OCI-LY7 (cell line): ENCODE results near the gene SPRED2. TPM values are rescaled to one million over a fixed set of nuclear protein-coding genes. Genes with fewer than 3 reads are reported as not detected.

Source experiments
- BruUV-seq: library from RNA; stranded (reverse); fragments of 400-500 nt; replicated peaks from 2 replicates; lab custom pipeline; 2021; lab: Mats Ljungman, UMichigan
- CTCF ChIA-PET: fragments of 300-600 bp; sonication (Branson Sonifier 250); formaldehyde crosslinking; loops from one replicate; lab custom pipeline; 2022; ENCODE audit warnings: antibody characterized with exemption; ENCODE audit not compliant: unreplicated experiment; lab: Charles Lee
- POLR2A ChIA-PET: fragments of 300-600 bp; sonication (Branson Sonifier 250); formaldehyde crosslinking; loops from one replicate; lab custom pipeline; 2022; ENCODE audit warnings: antibody characterized with exemption; lab: Charles Lee
- DNase-seq: peaks from one replicate; pipeline ENCODE4 v3.0.0-alpha.2; 2015; ENCODE audit warnings: low spot score
- H2AFZ ChIP-seq: fragments of 200-600 bp; sonication (generic), shearing (Covaris generic); 2 replicates; pipeline ENCODE4 v1.6.1; 2014; ENCODE audit warnings: mild to moderate bottlenecking, antibody characterized with exemption, low read length, moderate library complexity
- H3K27ac ChIP-seq: fragments of 200-600 bp; sonication (generic); 2 replicates; pipeline ENCODE4 v1.5.1; 2014; ENCODE audit warnings: mixed run types, low read depth, mild to moderate bottlenecking, moderate library complexity, low read length, inconsistent platforms; ENCODE audit not compliant: poor library complexity, severe bottlenecking
- H3K36me3 ChIP-seq: fragments of 200-600 bp; sonication (generic); 2 replicates; pipeline ENCODE4 v1.6.1; 2014; ENCODE audit warnings: mild to moderate bottlenecking, antibody characterized with exemption, low read length, moderate library complexity, mixed read lengths; ENCODE audit not compliant: insufficient read depth
- H3K4me1 ChIP-seq: fragments of 200-600 bp; sonication (generic); 2 replicates; pipeline ENCODE4 v1.5.1; 2014; ENCODE audit warnings: mild to moderate bottlenecking, low read length; ENCODE audit not compliant: insufficient read depth, poor library complexity, severe bottlenecking
- H3K4me2 ChIP-seq: fragments of 200-600 bp; sonication (generic); 2 replicates; pipeline ENCODE4 v1.6.1; 2014; ENCODE audit warnings: mild to moderate bottlenecking, low read length
- H3K4me3 ChIP-seq: fragments of 200-600 bp; sonication (generic); 2 replicates; pipeline ENCODE4 v1.5.1; 2014; ENCODE audit warnings: mild to moderate bottlenecking, low read depth, low read length; ENCODE audit not compliant: poor library complexity, severe bottlenecking
- H3K79me2 ChIP-seq: fragments of 200-600 bp; sonication (generic); 2 replicates; pipeline ENCODE4 v1.6.1; 2016; ENCODE audit warnings: low read depth, mild to moderate bottlenecking, low read length, moderate library complexity, mixed read lengths; ENCODE audit not compliant: insufficient read depth
- H3K9me2 ChIP-seq: fragments of 200-600 bp; sonication (generic); 2 replicates; pipeline ENCODE4 v1.6.1; 2016; ENCODE audit warnings: mild to moderate bottlenecking, low read length, mixed read lengths; ENCODE audit not compliant: insufficient read depth
- H3K9me3 ChIP-seq: fragments of 200-600 bp; sonication (generic); 2 replicates; pipeline ENCODE4 v1.6.1; 2014; ENCODE audit warnings: mild to moderate bottlenecking, mixed run types, low read length, mixed read lengths
- H4K20me1 ChIP-seq: fragments of 200-600 bp; sonication (generic); 2 replicates; pipeline ENCODE4 v1.6.1; 2014; ENCODE audit warnings: mild to moderate bottlenecking, antibody characterized with exemption, low read length, moderate library complexity, mixed read lengths; ENCODE audit not compliant: insufficient read depth
- CTCF ChIP-seq: fragments of 200-600 bp; sonication (generic); conservative IDR thresholded peaks from 2 replicates; pipeline ENCODE4 v1.5.1; 2014; ENCODE audit warnings: mild to moderate bottlenecking, antibody characterized with exemption, low read length, moderate library complexity, mixed read lengths
- EZH2phosphoT487 ChIP-seq: fragments of 200-600 bp; sonication (generic); IDR thresholded peaks from 2 replicates; pipeline ENCODE4 v1.6.1; 2018; ENCODE audit warnings: low read depth, borderline replicate concordance, mild to moderate bottlenecking, mixed run types, antibody characterized with exemption, low read length, moderate library complexity, mixed read lengths
- intact Hi-C: fragments of 100-400 bp; cut with micrococcal nuclease; formaldehyde crosslinking; loops from one replicate; pipeline ENCODE4 v1.10.0; 2022; ENCODE audit not compliant: unreplicated experiment
- total RNA-seq, 2 experiments: library from RNA; depleted of rRNA in 1 of 2; stranded (reverse); fragments of >200 nt in 1 of 2; shearing (Covaris generic) in 1 of 2; gene quantifications; 2 replicates each; pipeline ENCODE4 v1.2.3, GENCODE V29; 2014 to 2022

SPRED2 gene
- total RNA-seq, 2 experiments from 2014 or later, result 8.0 to 49.1 TPM

- peak overlapping the region; percentile 62 for H3K4me2 ChIP-seq
- peaks cover 18% of the 10 kb centered on the region for H3K36me3 ChIP-seq
- ChIA-PET POLR2A (interaction anchor here (1.0 to 5.1 kb wide), 7 partner anchors 10 to 113 kb away, joined by 3 to 64 read pairs (median 4); no protein-coding TSS in a partner anchor), CTCF (interaction anchor here (2.4 kb wide), 2 partner anchors 12 to 26 kb away, joined by 12 read pairs; no protein-coding TSS in a partner anchor)
- peaks cover 87% of the 10 kb centered on the region for H3K4me1 ChIP-seq
- peaks cover 41% of the 10 kb centered on the region; the same call in 1 of the 2 replicates for H3K79me2 ChIP-seq
- no TSS peak for BruUV-seq
- peak overlapping the region; percentile 89 for H3K27ac ChIP-seq
- no peaks in the 10 kb centered on the region for H3K9me2 ChIP-seq
- H3K4me3 ChIP-seq, result peak overlapping the region; percentile 51
- no peaks in the 10 kb centered on the region for H3K9me3 ChIP-seq
- intact Hi-C loops, result loop anchor here (1.0 to 5.0 kb wide), 4 partner anchors 8 to 170 kb away; no protein-coding TSS in a partner anchor
- DNase-seq, result no peak
- TF ChIP-seq CTCF (no peak), EZH2phosphoT487 (no peak)
- H2AFZ ChIP-seq, result no peak overlapping the region
- H4K20me1 ChIP-seq, result no peaks in the 10 kb centered on the region
These were observed 50.1 kb downstream of the SPRED2 start for GRCh38 chr2:65382323-65382722.

GRCh38 chr2:65381607-65382051, 50.8 kb downstream of the SPRED2 start:
- Histone ChIP-seq H3K9me3 (no peaks in the 10 kb centered on the region), H3K4me1 (peaks cover 84% of the 10 kb centered on the region), H3K9me2 (no peaks in the 10 kb centered on the region), H3K4me3 (no peak overlapping the region), H2AFZ (no peak overlapping the region), H3K27ac (no peak overlapping the region), H3K4me2 (peak overlapping the region; percentile 62), H3K79me2 (peaks cover 34% of the 10 kb centered on the region; the same call in 1 of the 2 replicates), H3K36me3 (peaks cover 18% of the 10 kb centered on the region), H4K20me1 (no peaks in the 10 kb centered on the region)
- TF ChIP-seq CTCF, result no peak
- TF ChIP-seq EZH2phosphoT487, result no peak
- intact Hi-C loops, result loop anchor here (1.0 to 5.0 kb wide), 4 partner anchors 9 to 171 kb away; no protein-coding TSS in a partner anchor
- BruUV-seq, result no TSS peak
- POLR2A ChIA-PET, result interaction anchor here (1.4 to 5.1 kb wide), 3 partner anchors 9 to 40 kb away, joined by 4 to 64 read pairs (median 4); no protein-coding TSS in a partner anchor
- CTCF ChIA-PET, result interaction anchor here (2.4 kb wide), 1 partner anchor 11 kb away, joined by 12 read pairs; no protein-coding TSS in a partner anchor
- DNase-seq, result no peak

GRCh38 chr2:65380255-65380654, 52.1 kb downstream of the SPRED2 start:
- H4K20me1 ChIP-seq, result no peaks in the 10 kb centered on the region
- H3K79me2 ChIP-seq, result peaks cover 22% of the 10 kb centered on the region; the same call in 1 of the 2 replicates
- intact Hi-C loops, result loop anchor here (5.0 kb wide), 1 partner anchor 172 kb away; no protein-coding TSS in a partner anchor
- H3K4me2 ChIP-seq, result no peak overlapping the region
- H2AFZ ChIP-seq, result no peak overlapping the region
- ChIA-PET POLR2A (interaction anchor here (0.5 to 5.1 kb wide), 6 partner anchors 8 to 1592 kb away, joined by 3 to 64 read pairs (median 3); no protein-coding TSS in a partner anchor), CTCF (no interaction called here)
- no peak for DNase-seq
- no peak overlapping the region for H3K27ac ChIP-seq
- TF ChIP-seq EZH2phosphoT487 (no peak), CTCF (no peak)
- no peak overlapping the region for H3K4me3 ChIP-seq
- H3K36me3 ChIP-seq, result peaks cover 20% of the 10 kb centered on the region
- no TSS peak for BruUV-seq
- no peaks in the 10 kb centered on the region for H3K9me3 ChIP-seq
- peaks cover 74% of the 10 kb centered on the region for H3K4me1 ChIP-seq
- no peaks in the 10 kb centered on the region for H3K9me2 ChIP-seq
